Activated CD4-positive, alpha-beta T cell treated with anti-CD3 and anti-CD28 coated beads for 36 hours (primary cell): ENCODE data around the gene AP1M1. TPM values are rescaled to one million over a fixed set of nuclear protein-coding genes. Genes with fewer than 3 reads are reported as not detected.

Experiments
- ATAC-seq: fragments of 200-7000 bp; cut with Tn5 transposase; one replicate; pipeline ENCODE4 v1.10.0; 2021; ENCODE audit warnings: mild to moderate bottlenecking, moderate library complexity
- CTCF ChIA-PET: fragments of 350-600 bp; sonication (Branson Sonifier 250); formaldehyde crosslinking; loops from one replicate; lab custom pipeline; 2021; ENCODE audit warnings: antibody characterized with exemption; lab: Charles Lee
- POLR2A ChIA-PET: fragments of 350-600 bp; sonication (Branson Sonifier 250); formaldehyde crosslinking; loops from one replicate; lab custom pipeline; 2021; ENCODE audit warnings: antibody characterized with exemption, inconsistent platforms; lab: Charles Lee
- DNase-seq: peaks from one replicate; pipeline ENCODE4 v3.0.0-alpha.2; 2020
- H3K27ac Mint-ChIP-seq: one replicate; pipeline ENCODE4 v1.8.0; 2021; ENCODE audit warnings: mixed read lengths
- H3K27me3 Mint-ChIP-seq: one replicate; pipeline ENCODE4 v1.8.0; 2021; ENCODE audit warnings: mixed read lengths
- H3K36me3 Mint-ChIP-seq: one replicate; pipeline ENCODE4 v1.8.0; 2021; ENCODE audit warnings: low read depth, mixed read lengths
- H3K4me1 Mint-ChIP-seq: one replicate; pipeline ENCODE4 v1.8.0; 2021; ENCODE audit warnings: mixed read lengths
- H3K4me3 Mint-ChIP-seq: one replicate; pipeline ENCODE4 v1.8.0; 2021; ENCODE audit warnings: mild to moderate bottlenecking, moderate library complexity, mixed read lengths
- H3K9me3 Mint-ChIP-seq: one replicate; pipeline ENCODE4 v1.8.0; 2021; ENCODE audit warnings: low read depth, mixed read lengths
- intact Hi-C, 2 experiments: fragments of 100-400 bp; cut with DNase I in 1 of 2; cut with micrococcal nuclease in 1 of 2; formaldehyde crosslinking; loops; one replicate each; pipeline versions ENCODE4 v1.14.2 to v1.15.1; 2022 to 2024; cut with DNase I, micrococcal nuclease
- total RNA-seq, 2 experiments: library from RNA; stranded (reverse); gene quantifications; one replicate each; pipeline ENCODE4 v1.2.3, GENCODE V29; 2021

The AP1M1 gene
- total RNA-seq, 2 experiments from 2014 or later: 61.8 to 92.0 TPM

DNA sequence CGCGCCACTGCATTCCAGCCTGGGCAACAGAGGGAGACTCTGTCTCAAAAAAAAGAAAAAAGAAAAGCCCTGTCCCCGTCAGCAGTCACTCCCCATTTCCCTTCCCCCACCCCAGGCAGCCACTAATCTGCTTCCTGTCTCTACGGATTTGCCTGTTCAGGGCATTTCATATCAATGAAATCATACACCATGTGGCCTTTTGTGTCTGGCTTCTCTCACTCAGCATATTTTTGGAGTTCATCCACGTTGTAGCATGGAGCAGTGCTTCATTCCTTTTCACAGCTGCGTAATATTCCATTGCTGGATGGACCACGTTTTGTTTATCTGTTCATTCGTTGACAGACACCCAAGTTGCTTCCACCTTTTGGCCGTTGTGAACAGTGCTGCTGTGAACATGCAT lies 90.8 kb downstream of the AP1M1 start:
- DNase-seq (no peak), ATAC-seq (no peak)
- intact Hi-C loops: no loop called here
- ChIA-PET CTCF (interaction anchor here (0.7 kb wide), 1 partner anchor 9 kb away, joined by 3 read pairs; no protein-coding TSS in a partner anchor), POLR2A (no interaction called here)
- Mint-ChIP-seq H3K9me3 (no peaks in the 10 kb centered on the region), H3K27ac (no peak overlapping the region), H3K27me3 (peaks cover 15% of the 10 kb centered on the region), H3K36me3 (no peaks in the 10 kb centered on the region), H3K4me3 (no peak overlapping the region), H3K4me1 (peaks cover 22% of the 10 kb centered on the region)

DNA sequence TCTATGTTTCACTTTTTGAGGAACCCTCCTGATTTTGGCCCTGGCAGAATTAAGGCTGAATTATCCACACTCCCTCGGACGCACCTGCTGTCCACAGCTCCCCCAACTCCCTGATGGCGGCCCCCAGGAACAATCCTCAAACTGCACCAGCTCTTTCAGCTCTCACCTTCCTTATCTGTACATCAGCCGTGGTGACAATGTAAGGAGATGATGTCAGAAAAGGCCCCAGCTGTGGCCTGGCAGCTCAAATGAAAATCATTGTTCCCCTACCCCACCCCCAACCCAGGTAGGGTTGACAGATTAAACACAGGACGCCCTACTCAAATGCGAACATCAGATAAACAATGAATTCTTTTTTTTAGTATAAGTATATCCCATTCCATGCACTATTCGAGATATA lies 91.9 kb downstream of the AP1M1 start:
- ChIA-PET POLR2A (no interaction called here), CTCF (no interaction called here)
- Mint-ChIP-seq H3K36me3 (no peaks in the 10 kb centered on the region), H3K4me3 (no peak overlapping the region), H3K9me3 (no peaks in the 10 kb centered on the region), H3K27me3 (peaks cover 12% of the 10 kb centered on the region), H3K4me1 (peaks cover 12% of the 10 kb centered on the region), H3K27ac (no peak overlapping the region)
- DNase-seq (no peak), ATAC-seq (no peak)
- intact Hi-C loops: no loop called here

DNA sequence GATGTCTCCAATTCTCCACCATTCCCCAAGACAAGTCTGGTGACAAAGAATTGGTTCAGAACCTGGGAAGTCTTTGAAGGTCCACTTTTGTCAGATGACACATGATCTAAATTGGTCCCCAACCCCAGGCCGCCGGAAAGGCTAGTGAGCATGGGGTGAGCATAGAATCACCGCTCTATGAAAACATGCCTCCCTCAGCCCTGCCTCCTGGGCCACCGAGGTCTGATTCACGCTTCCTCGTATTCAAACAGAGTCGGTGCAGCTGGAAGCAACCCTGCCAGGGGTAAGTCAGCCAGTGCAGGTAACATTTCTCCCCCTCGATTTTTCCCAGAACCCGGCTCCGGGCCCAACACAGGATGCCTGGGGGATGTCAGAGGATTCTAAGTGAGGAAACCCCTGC lies 93.0 kb downstream of the AP1M1 start:
- Mint-ChIP-seq H3K4me3 (no peak overlapping the region), H3K27me3 (peaks cover 6% of the 10 kb centered on the region), H3K27ac (no peak overlapping the region), H3K9me3 (no peaks in the 10 kb centered on the region), H3K36me3 (no peaks in the 10 kb centered on the region), H3K4me1 (peaks cover 9% of the 10 kb centered on the region)
- intact Hi-C loops: no loop called here
- no peak for ATAC-seq
- POLR2A ChIA-PET: no interaction called here
- CTCF ChIA-PET: no interaction called here
- DNase-seq: no peak

DNA sequence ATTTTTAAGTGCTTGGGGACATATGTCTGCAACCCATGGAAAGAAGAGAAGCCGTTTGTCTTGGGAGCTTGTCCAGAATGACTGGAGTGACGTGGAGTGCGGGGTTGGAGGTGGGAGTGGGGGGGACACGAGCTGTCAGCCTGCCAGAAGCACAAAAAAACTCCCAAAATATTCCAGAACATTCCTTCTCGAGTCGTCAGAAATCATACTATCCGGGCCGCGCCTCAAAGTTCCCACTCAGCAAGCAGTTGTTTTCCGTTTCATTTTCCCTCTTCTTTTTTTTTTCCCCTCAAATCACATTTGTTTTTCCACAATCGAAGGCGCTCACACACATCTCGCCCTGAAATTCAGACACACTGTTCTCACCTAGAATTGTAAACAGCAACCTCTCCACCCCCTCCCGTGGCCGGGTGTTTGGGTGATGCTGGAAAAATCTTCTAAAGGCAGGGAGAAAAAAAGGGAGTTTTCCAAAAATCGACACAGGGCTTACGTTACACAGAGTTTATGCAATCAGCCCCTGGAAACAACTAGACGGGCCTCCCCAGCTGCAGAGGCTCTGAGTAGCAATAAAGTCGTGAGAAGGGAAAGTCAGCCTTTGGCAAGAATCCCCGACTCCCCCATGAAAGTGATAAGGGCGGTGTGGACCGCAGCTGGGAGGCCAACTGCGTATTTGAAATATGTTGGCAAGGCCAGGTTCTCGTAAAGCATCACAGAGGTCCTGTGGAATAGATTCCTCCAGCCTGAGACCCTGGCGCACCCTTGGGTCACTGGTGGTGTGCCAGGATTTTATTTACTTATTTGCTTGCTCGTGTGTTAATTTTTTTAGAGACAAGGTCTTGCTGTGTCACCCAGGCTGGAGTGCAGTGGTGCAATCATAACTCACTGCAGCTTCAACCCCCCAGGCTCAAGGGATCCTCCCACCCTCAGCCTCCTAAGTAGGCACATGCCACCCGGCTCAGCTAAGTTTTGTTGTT lies 95.7 kb downstream of the AP1M1 start:
- Mint-ChIP-seq H3K27me3 (no peaks in the 10 kb centered on the region), H3K4me1 (peaks cover 2% of the 10 kb centered on the region), H3K36me3 (no peaks in the 10 kb centered on the region), H3K4me3 (no peak overlapping the region), H3K9me3 (no peaks in the 10 kb centered on the region), H3K27ac (no peak overlapping the region)
- ChIA-PET CTCF (no interaction called here), POLR2A (no interaction called here)
- no peak for DNase-seq
- no peak for ATAC-seq
- intact Hi-C loops: no loop called here

DNA sequence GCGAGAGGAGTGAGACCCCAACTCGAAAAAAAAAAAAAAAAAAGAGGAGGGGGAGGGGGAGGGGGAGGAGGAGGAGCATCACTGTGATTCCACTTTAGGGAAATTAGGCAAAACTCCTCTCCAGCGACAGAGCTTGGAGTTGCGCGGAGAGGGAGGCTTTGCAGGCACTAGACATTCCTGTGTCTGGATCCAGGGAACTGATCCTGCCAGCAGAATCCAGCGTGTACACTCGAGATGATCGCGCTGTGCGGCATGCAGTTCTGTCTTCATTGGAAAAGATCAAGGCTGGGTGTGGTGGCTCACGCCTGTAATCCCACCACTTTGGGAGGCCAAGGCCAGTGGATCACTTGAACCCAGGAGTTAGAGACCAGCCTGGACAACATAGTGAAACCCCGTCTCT lies 97.3 kb downstream of the AP1M1 start:
- DNase-seq (no peak), ATAC-seq (no peak)
- Mint-ChIP-seq H3K4me1 (no peaks in the 10 kb centered on the region), H3K36me3 (no peaks in the 10 kb centered on the region), H3K27me3 (no peaks in the 10 kb centered on the region), H3K4me3 (no peak overlapping the region), H3K9me3 (no peaks in the 10 kb centered on the region), H3K27ac (no peak overlapping the region)
- intact Hi-C loops: no loop called here
- ChIA-PET CTCF (no interaction called here), POLR2A (no interaction called here)

Other genes starting within 250 kb of the AP1M1 start
- not detected for gene OR10H4, start 248.9 kb upstream of the AP1M1 start, total RNA-seq
- gene TPM4, start 121.4 kb upstream of the AP1M1 start, total RNA-seq: 100 to 1,000 TPM; 362 to 416 TPM
- 100 to 1,000 TPM; 165 to 218 TPM for gene RAB8A, start 86.0 kb upstream of the AP1M1 start, total RNA-seq
- gene HSH2D, start 54.2 kb upstream of the AP1M1 start, total RNA-seq: 10 to 100 TPM; 31.2 to 38.2 TPM
- not detected for gene CIB3, start 24.4 kb upstream of the AP1M1 start, total RNA-seq
- gene FAM32A, start 12.5 kb upstream of the AP1M1 start, total RNA-seq: 10 to 100 TPM; 46.3 to 48.2 TPM
- gene KLF2, start 126.9 kb downstream of the AP1M1 start, total RNA-seq: under 1 TPM; 0.57 to 0.90 TPM